GM12878 (cell line): ENCODE data around the gene SLC19A1. TPM values are rescaled to one million over a fixed set of nuclear protein-coding genes. Genes with fewer than 3 reads are reported as not detected.

Experiments used
- ASH2L ChIP-seq: fragments of 300-600, 200-600 bp; sonication (generic); IDR thresholded peaks from 2 replicates; pipeline ENCODE4 v1.6.1; 2017; ENCODE audit warnings: low read depth, mild to moderate bottlenecking, borderline replicate concordance
- BACH1 ChIP-seq: fragments of 450-650 bp; IDR thresholded peaks from 2 replicates; pipeline ENCODE4 v1.6.1; 2017; ENCODE audit warnings: mild to moderate bottlenecking, borderline replicate concordance
- CHD2 ChIP-seq: IDR thresholded peaks from 2 replicates; pipeline ENCODE4 v1.6.1; 2011; ENCODE audit warnings: low read depth, low read length, improper control_type of control experiment, borderline replicate concordance
- EP300 ChIP-seq, 2 experiments: fragments of 150-350 bp in 1 of 2; IDR thresholded peaks; 2 replicates each; pipeline ENCODE4 v1.6.1; 2011 to 2012; ENCODE audit warnings: low read depth in 2 of 2, low read length in 2 of 2, borderline replicate concordance in 1 of 2, improper control_type of control experiment in 1 of 2, inconsistent platforms in 1 of 2; ENCODE audit not compliant: control insufficient read depth in 1 of 2
- FOXK2 ChIP-seq: fragments of 450-650 bp; IDR thresholded peaks from 2 replicates; pipeline ENCODE4 v1.6.1; 2017; ENCODE audit warnings: mild to moderate bottlenecking, moderate library complexity
- IRF4 ChIP-seq: IDR thresholded peaks from 2 replicates; pipeline ENCODE4 v1.6.1; 2011; ENCODE audit warnings: low read depth, low read length
- JUND ChIP-seq: IDR thresholded peaks from 2 replicates; pipeline ENCODE4 v1.6.1; 2012; ENCODE audit warnings: low read depth, mild to moderate bottlenecking, low read length, improper control_type of control experiment, moderate library complexity
- MTA3 ChIP-seq: IDR thresholded peaks from 2 replicates; pipeline ENCODE4 v1.6.1; 2012; ENCODE audit warnings: low read length, inconsistent platforms, borderline replicate concordance
- MXI1 ChIP-seq: fragments of 150-350 bp; IDR thresholded peaks from 2 replicates; pipeline ENCODE4 v1.6.1; 2011; ENCODE audit warnings: low read depth, mild to moderate bottlenecking, inconsistent platforms, low read length, improper control_type of control experiment
- NBN ChIP-seq: fragments of 450-650 bp; IDR thresholded peaks from 2 replicates; pipeline ENCODE4 v1.6.1; 2016
- POLR2AphosphoS2 ChIP-seq: IDR thresholded peaks from 2 replicates; pipeline ENCODE4 v1.6.1; 2011; ENCODE audit warnings: low read depth, mild to moderate bottlenecking, low read length, improper control_type of control experiment, moderate library complexity
- RCOR1 ChIP-seq: conservative IDR thresholded peaks from 2 replicates; pipeline ENCODE4 v1.6.1; 2012; ENCODE audit warnings: low read depth, low read length, improper control_type of control experiment
- RUNX3 ChIP-seq: IDR thresholded peaks from 2 replicates; pipeline ENCODE4 v1.6.1; 2012; ENCODE audit warnings: low read length, inconsistent platforms
- SIN3A ChIP-seq: IDR thresholded peaks from 2 replicates; pipeline ENCODE4 v1.6.1; 2012; ENCODE audit warnings: low read depth, low read length, improper control_type of control experiment
- SMARCA5 ChIP-seq: fragments of 450-650 bp; IDR thresholded peaks from 2 replicates; pipeline ENCODE4 v1.6.1; 2017; ENCODE audit warnings: mild to moderate bottlenecking
- TAF1 ChIP-seq: IDR thresholded peaks from 2 replicates; pipeline ENCODE4 v1.6.1; 2011; ENCODE audit warnings: mild to moderate bottlenecking, low read depth, low read length, borderline replicate concordance
- YY1 ChIP-seq: IDR thresholded peaks from 2 replicates; pipeline ENCODE4 v1.6.1; 2011; ENCODE audit warnings: low read depth, mild to moderate bottlenecking, low read length
- ZNF217 ChIP-seq: fragments of 450-650 bp; IDR thresholded peaks from 2 replicates; pipeline ENCODE4 v1.6.1; 2017; ENCODE audit warnings: antibody characterized with exemption, mild to moderate bottlenecking
- polyA plus RNA-seq, 11 experiments: library from polyadenylated mRNA; depleted of rRNA in 4 of 11; unstranded in 6 of 11; stranded (reverse) in 5 of 11; fragments of >200 nt; fragmentation: Nextera tagmentation in 4 of 11; fragmentation: Illumina TruSeq in 1 of 11; extraction: Ambion mirVana in 4 of 11; extraction: Trizol in 1 of 11; gene quantifications; 1 replicate in 1 of 11; 2 replicates in 10 of 11; pipeline versions ENCODE4 v1.2.1 to v1.2.3, GENCODE V29; 2011 to 2016; ENCODE audit warnings: inconsistent platforms in 2 of 11, missing spikeins in 2 of 11, low read depth in 1 of 11
- total RNA-seq, 4 experiments: library from RNA; depleted of rRNA in 3 of 4; stranded (reverse); fragments of >200 nt in 3 of 4; fragmentation: Illumina TruSeq in 1 of 4; extraction: Trizol in 1 of 4; gene quantifications; 2 replicates each; pipeline versions ENCODE4 v1.2.1 to v1.2.3, GENCODE V29; 2013 to 2021
- TF ChIP-seq, protein P1 (sequence below): IDR thresholded peaks from 2 replicates; pipeline ENCODE4 v1.6.1; 2011; ENCODE audit warnings: borderline replicate concordance, low read depth, mild to moderate bottlenecking, moderate library complexity, mixed read lengths, low read length; ENCODE audit not compliant: insufficient read depth; ENCODE audit errors: extremely low read length
- TF ChIP-seq, protein P2 (sequence below): fragments of 450-650 bp; formaldehyde crosslinking; IDR thresholded peaks from 2 replicates; pipeline ENCODE4 v1.4.0; 2022; ENCODE audit warnings: mild to moderate bottlenecking, moderate library complexity
- TF ChIP-seq, protein P3 (sequence below): fragments of 450-650 bp; IDR thresholded peaks from 2 replicates; pipeline ENCODE4 v1.6.1; 2017; ENCODE audit warnings: antibody characterized with exemption, mild to moderate bottlenecking, moderate library complexity
- TF ChIP-seq, protein P4 (sequence below): fragments of 450-650 bp; conservative IDR thresholded peaks from 2 replicates; pipeline ENCODE4 v1.6.1; 2017; ENCODE audit warnings: mild to moderate bottlenecking, moderate library complexity

SLC19A1 gene
- total and polyA plus RNA-seq, 10 of the 15 experiments (the other 5 are each of a cell fraction or from before 2014, with no cell fraction given): 0.42 to 49.7 (median 12.2) TPM

DNA sequence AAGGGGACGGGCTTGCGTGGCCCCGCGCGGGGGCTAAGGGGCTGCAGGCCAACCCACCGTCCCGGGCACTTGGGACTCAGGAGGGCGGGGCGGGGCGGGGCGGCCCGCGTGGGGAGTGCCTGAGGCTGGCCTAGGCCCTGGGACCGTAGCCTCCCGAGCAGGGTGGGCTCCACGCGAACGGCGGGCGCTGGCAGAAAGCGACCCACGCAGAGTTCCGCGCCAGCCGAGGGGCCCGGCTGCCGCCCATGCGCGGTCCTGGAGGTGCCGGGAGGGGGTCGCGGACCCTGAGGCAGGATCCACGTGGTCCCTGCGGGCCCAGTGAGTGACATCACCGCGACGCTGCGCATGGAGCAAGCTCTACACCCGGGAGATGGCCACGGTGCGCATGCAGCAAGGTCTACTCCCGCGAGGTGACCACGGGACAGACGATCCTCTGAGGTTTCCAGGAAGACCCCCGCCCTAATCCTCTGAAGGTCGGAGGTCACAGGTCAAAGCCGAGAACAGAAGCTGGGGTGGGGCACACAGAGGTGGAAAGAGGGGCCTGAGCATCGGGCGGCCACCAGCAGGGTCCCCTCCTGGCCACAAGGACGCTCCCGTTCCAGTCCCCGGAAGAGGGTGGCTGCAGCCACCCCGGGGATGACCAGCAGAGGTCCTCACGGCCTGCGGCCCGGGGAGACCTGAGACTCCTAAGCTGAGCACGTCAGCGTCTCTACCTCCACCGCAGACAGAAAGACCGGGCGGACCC, 13.5 kb upstream of the SLC19A1 start (continued):
- TF ChIP-seq, protein P1, sequence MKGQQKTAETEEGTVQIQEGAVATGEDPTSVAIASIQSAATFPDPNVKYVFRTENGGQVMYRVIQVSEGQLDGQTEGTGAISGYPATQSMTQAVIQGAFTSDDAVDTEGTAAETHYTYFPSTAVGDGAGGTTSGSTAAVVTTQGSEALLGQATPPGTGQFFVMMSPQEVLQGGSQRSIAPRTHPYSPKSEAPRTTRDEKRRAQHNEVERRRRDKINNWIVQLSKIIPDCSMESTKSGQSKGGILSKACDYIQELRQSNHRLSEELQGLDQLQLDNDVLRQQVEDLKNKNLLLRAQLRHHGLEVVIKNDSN: peak; percentile 12
- TF ChIP-seq ZNF217: no peak
- TF ChIP-seq RUNX3: peak; percentile 51
- TF ChIP-seq SMARCA5: peak; percentile 59; the same call in 1 of the 2 replicates
- peak; percentile 73; the same call in 1 of the 2 replicates for TF ChIP-seq BACH1
- no peak for TF ChIP-seq MTA3
- TF ChIP-seq, protein P2, sequence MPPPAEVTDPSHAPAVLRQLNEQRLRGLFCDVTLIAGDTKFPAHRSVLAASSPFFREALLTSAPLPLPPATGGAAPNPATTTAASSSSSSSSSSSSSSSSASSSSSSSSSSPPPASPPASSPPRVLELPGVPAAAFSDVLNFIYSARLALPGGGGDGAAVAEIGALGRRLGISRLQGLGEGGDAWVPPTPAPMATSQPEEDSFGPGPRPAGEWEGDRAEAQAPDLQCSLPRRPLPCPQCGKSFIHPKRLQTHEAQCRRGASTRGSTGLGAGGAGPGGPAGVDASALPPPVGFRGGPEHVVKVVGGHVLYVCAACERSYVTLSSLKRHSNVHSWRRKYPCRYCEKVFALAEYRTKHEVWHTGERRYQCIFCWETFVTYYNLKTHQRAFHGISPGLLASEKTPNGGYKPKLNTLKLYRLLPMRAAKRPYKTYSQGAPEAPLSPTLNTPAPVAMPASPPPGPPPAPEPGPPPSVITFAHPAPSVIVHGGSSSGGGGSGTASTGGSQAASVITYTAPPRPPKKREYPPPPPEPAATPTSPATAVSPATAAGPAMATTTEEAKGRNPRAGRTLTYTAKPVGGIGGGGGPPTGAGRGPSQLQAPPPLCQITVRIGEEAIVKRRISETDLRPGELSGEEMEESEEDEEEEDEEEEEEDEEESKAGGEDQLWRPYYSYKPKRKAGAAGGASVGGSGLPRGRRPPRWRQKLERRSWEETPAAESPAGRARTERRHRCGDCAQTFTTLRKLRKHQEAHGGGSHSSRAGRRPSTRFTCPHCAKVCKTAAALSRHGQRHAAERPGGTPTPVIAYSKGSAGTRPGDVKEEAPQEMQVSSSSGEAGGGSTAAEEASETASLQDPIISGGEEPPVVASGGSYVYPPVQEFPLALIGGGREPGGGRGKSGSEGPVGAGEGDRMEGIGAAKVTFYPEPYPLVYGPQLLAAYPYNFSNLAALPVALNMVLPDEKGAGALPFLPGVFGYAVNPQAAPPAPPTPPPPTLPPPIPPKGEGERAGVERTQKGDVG (CRISPR knock-in tag): no peak
- TF ChIP-seq POLR2AphosphoS2: no peak
- no peak for TF ChIP-seq SIN3A
- peak in 1 of 2 experiments; percentile 7; a peak in 1 of 4 replicates for TF ChIP-seq EP300 (IDR thresholded peaks at IDR 0.05; ENCODE audit: borderline replicate concordance in 1 of 2, control insufficient read depth in 1 of 2, low read depth in 2 of 2, low read length in 2 of 2)
- no peak for TF ChIP-seq JUND
- TF ChIP-seq IRF4: no peak
- TF ChIP-seq NBN: peak; percentile 76
- TF ChIP-seq MXI1: no peak
- TF ChIP-seq ASH2L: no peak
- 0 out of 2 replicates have a peak, but pooled peaks have one; percentile 12 for TF ChIP-seq FOXK2
- TF ChIP-seq TAF1: no peak
- no peak for TF ChIP-seq RCOR1
- TF ChIP-seq, protein P3, sequence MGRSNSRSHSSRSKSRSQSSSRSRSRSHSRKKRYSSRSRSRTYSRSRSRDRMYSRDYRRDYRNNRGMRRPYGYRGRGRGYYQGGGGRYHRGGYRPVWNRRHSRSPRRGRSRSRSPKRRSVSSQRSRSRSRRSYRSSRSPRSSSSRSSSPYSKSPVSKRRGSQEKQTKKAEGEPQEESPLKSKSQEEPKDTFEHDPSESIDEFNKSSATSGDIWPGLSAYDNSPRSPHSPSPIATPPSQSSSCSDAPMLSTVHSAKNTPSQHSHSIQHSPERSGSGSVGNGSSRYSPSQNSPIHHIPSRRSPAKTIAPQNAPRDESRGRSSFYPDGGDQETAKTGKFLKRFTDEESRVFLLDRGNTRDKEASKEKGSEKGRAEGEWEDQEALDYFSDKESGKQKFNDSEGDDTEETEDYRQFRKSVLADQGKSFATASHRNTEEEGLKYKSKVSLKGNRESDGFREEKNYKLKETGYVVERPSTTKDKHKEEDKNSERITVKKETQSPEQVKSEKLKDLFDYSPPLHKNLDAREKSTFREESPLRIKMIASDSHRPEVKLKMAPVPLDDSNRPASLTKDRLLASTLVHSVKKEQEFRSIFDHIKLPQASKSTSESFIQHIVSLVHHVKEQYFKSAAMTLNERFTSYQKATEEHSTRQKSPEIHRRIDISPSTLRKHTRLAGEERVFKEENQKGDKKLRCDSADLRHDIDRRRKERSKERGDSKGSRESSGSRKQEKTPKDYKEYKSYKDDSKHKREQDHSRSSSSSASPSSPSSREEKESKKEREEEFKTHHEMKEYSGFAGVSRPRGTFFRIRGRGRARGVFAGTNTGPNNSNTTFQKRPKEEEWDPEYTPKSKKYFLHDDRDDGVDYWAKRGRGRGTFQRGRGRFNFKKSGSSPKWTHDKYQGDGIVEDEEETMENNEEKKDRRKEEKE: no peak
- TF ChIP-seq CHD2: 0 out of 2 replicates have a peak, but pooled peaks have one; percentile 20
- TF ChIP-seq YY1: peak; percentile 72
- TF ChIP-seq, protein P4, sequence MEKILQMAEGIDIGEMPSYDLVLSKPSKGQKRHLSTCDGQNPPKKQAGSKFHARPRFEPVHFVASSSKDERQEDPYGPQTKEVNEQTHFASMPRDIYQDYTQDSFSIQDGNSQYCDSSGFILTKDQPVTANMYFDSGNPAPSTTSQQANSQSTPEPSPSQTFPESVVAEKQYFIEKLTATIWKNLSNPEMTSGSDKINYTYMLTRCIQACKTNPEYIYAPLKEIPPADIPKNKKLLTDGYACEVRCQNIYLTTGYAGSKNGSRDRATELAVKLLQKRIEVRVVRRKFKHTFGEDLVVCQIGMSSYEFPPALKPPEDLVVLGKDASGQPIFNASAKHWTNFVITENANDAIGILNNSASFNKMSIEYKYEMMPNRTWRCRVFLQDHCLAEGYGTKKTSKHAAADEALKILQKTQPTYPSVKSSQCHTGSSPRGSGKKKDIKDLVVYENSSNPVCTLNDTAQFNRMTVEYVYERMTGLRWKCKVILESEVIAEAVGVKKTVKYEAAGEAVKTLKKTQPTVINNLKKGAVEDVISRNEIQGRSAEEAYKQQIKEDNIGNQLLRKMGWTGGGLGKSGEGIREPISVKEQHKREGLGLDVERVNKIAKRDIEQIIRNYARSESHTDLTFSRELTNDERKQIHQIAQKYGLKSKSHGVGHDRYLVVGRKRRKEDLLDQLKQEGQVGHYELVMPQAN: peak; percentile 77
